ENCODE data around the gene GPR153.

The GPR153 gene

GRCh38 chr1:6279066-6279465, 18.2 kb upstream of the GPR153 start:
- H3K4me3 Mint-ChIP-seq = no peak overlapping the region
- H3K27ac Mint-ChIP-seq = no peak overlapping the region
- H3K27me3 Mint-ChIP-seq = no peaks in the 10 kb centered on the region
- H3K9me3 Mint-ChIP-seq (ENCODE audit: low read depth) = no peaks in the 10 kb centered on the region
- no peaks in the 10 kb centered on the region for H3K36me3 Mint-ChIP-seq
- no peaks in the 10 kb centered on the region for H3K4me1 Mint-ChIP-seq (ENCODE audit: low read depth)

- Mint-ChIP-seq H3K9me3 (ENCODE audit: low read depth) (no peaks in the 10 kb centered on the region), H3K4me3 (no peak overlapping the region), H3K27ac (no peak overlapping the region), H3K27me3 (no peaks in the 10 kb centered on the region), H3K36me3 (no peaks in the 10 kb centered on the region), H3K4me1 (ENCODE audit: low read depth) (no peaks in the 10 kb centered on the region)
These were observed 17.4 kb upstream of the GPR153 start for GRCh38 chr1:6278263-6278662.

GRCh38 chr1:6276811-6277555, 16.1 kb upstream of the GPR153 start:
- H3K4me3 Mint-ChIP-seq = no peak overlapping the region

GRCh38 chr1:6275826-6276782, 15.2 kb upstream of the GPR153 start:
- Mint-ChIP-seq H3K27ac (no peak overlapping the region), H3K9me3 (ENCODE audit: low read depth) (no peaks in the 10 kb centered on the region), H3K27me3 (no peaks in the 10 kb centered on the region), H3K4me3 (no peak overlapping the region), H3K36me3 (no peaks in the 10 kb centered on the region), H3K4me1 (ENCODE audit: low read depth) (no peaks in the 10 kb centered on the region)

More at GRCh38 chr1:6276811-6277555, 16.1 kb upstream of the GPR153 start:
- no peaks in the 10 kb centered on the region for H3K9me3 Mint-ChIP-seq (ENCODE audit: low read depth)
- H3K4me1 Mint-ChIP-seq (ENCODE audit: low read depth) = no peaks in the 10 kb centered on the region
- no peaks in the 10 kb centered on the region for H3K27me3 Mint-ChIP-seq
- no peak overlapping the region for H3K27ac Mint-ChIP-seq
- no peaks in the 10 kb centered on the region for H3K36me3 Mint-ChIP-seq

- H3K36me3 Mint-ChIP-seq = no peaks in the 10 kb centered on the region
- no peaks in the 10 kb centered on the region for H3K27me3 Mint-ChIP-seq
- no peak overlapping the region for H3K4me3 Mint-ChIP-seq
These were observed 13.8 kb upstream of the GPR153 start for GRCh38 chr1:6274622-6275139.

GRCh38 chr1:6274102-6274501, 13.2 kb upstream of the GPR153 start:
- Mint-ChIP-seq H3K36me3 (no peaks in the 10 kb centered on the region), H3K9me3 (ENCODE audit: low read depth) (no peaks in the 10 kb centered on the region), H3K4me3 (no peak overlapping the region), H3K27ac (no peak overlapping the region), H3K27me3 (no peaks in the 10 kb centered on the region), H3K4me1 (ENCODE audit: low read depth) (no peaks in the 10 kb centered on the region)

More at GRCh38 chr1:6274622-6275139, 13.8 kb upstream of the GPR153 start:
- no peaks in the 10 kb centered on the region for H3K4me1 Mint-ChIP-seq (ENCODE audit: low read depth)
- H3K9me3 Mint-ChIP-seq (ENCODE audit: low read depth) = no peaks in the 10 kb centered on the region
- H3K27ac Mint-ChIP-seq = no peak overlapping the region

GRCh38 chr1:6273380-6273891, 12.5 kb upstream of the GPR153 start:
- no peaks in the 10 kb centered on the region for H3K4me1 Mint-ChIP-seq (ENCODE audit: low read depth)
- no peaks in the 10 kb centered on the region for H3K9me3 Mint-ChIP-seq (ENCODE audit: low read depth)
- H3K4me3 Mint-ChIP-seq = no peak overlapping the region
- H3K36me3 Mint-ChIP-seq = no peaks in the 10 kb centered on the region
- H3K27me3 Mint-ChIP-seq = no peaks in the 10 kb centered on the region
- H3K27ac Mint-ChIP-seq = no peak overlapping the region

- H3K36me3 Mint-ChIP-seq = no peaks in the 10 kb centered on the region
- no peaks in the 10 kb centered on the region for H3K27me3 Mint-ChIP-seq
- no peak overlapping the region for H3K4me3 Mint-ChIP-seq
- no peaks in the 10 kb centered on the region for H3K9me3 Mint-ChIP-seq (ENCODE audit: low read depth)
- H3K4me1 Mint-ChIP-seq (ENCODE audit: low read depth) = no peaks in the 10 kb centered on the region
- H3K27ac Mint-ChIP-seq = no peak overlapping the region
These were observed 12.0 kb upstream of the GPR153 start for GRCh38 chr1:6272868-6273267.

- Mint-ChIP-seq H3K4me1 (ENCODE audit: low read depth) (no peaks in the 10 kb centered on the region), H3K27me3 (no peaks in the 10 kb centered on the region), H3K36me3 (no peaks in the 10 kb centered on the region), H3K9me3 (ENCODE audit: low read depth) (no peaks in the 10 kb centered on the region), H3K4me3 (no peak overlapping the region), H3K27ac (no peak overlapping the region)
These were observed 11.6 kb upstream of the GPR153 start for GRCh38 chr1:6272452-6272851.

GRCh38 chr1:6271554-6271953, 10.7 kb upstream of the GPR153 start:
- Mint-ChIP-seq H3K4me3 (no peak overlapping the region), H3K4me1 (ENCODE audit: low read depth) (no peaks in the 10 kb centered on the region), H3K9me3 (ENCODE audit: low read depth) (no peaks in the 10 kb centered on the region), H3K36me3 (no peaks in the 10 kb centered on the region), H3K27me3 (no peaks in the 10 kb centered on the region), H3K27ac (no peak overlapping the region)

- Mint-ChIP-seq H3K36me3 (no peaks in the 10 kb centered on the region), H3K4me1 (ENCODE audit: low read depth) (no peaks in the 10 kb centered on the region)
These were observed 10.1 kb upstream of the GPR153 start for GRCh38 chr1:6271006-6271405.

GRCh38 chr1:6270401-6270800, 9.5 kb upstream of the GPR153 start:
- no peak overlapping the region for H3K4me3 Mint-ChIP-seq
- no peaks in the 10 kb centered on the region for H3K27me3 Mint-ChIP-seq
- H3K36me3 Mint-ChIP-seq = no peaks in the 10 kb centered on the region
- H3K9me3 Mint-ChIP-seq (ENCODE audit: low read depth) = no peaks in the 10 kb centered on the region
- H3K27ac Mint-ChIP-seq = no peak overlapping the region
- H3K4me1 Mint-ChIP-seq (ENCODE audit: low read depth) = no peaks in the 10 kb centered on the region

More at GRCh38 chr1:6271006-6271405, 10.1 kb upstream of the GPR153 start:
- Mint-ChIP-seq H3K27ac (no peak overlapping the region), H3K27me3 (no peaks in the 10 kb centered on the region), H3K9me3 (ENCODE audit: low read depth) (no peaks in the 10 kb centered on the region), H3K4me3 (no peak overlapping the region)

- Mint-ChIP-seq H3K36me3 (no peaks in the 10 kb centered on the region), H3K27me3 (no peaks in the 10 kb centered on the region), H3K9me3 (ENCODE audit: low read depth) (no peaks in the 10 kb centered on the region), H3K4me3 (no peak overlapping the region), H3K27ac (no peak overlapping the region), H3K4me1 (ENCODE audit: low read depth) (no peaks in the 10 kb centered on the region)
These were observed 9.0 kb upstream of the GPR153 start for GRCh38 chr1:6269720-6270400.

GRCh38 chr1:6269296-6269695, 8.4 kb upstream of the GPR153 start:
- Mint-ChIP-seq H3K4me1 (ENCODE audit: low read depth) (no peaks in the 10 kb centered on the region), H3K9me3 (ENCODE audit: low read depth) (no peaks in the 10 kb centered on the region), H3K36me3 (no peaks in the 10 kb centered on the region), H3K27me3 (no peaks in the 10 kb centered on the region), H3K27ac (no peak overlapping the region), H3K4me3 (no peak overlapping the region)
